Measurements from ENCODE around the gene LPIN3.
"Not testable (repeated sequence)": the region's sequence is repeated elsewhere in the genome, so short reads cannot be mapped to it uniquely, and the experiment has no call there.

The LPIN3 gene, protein sequence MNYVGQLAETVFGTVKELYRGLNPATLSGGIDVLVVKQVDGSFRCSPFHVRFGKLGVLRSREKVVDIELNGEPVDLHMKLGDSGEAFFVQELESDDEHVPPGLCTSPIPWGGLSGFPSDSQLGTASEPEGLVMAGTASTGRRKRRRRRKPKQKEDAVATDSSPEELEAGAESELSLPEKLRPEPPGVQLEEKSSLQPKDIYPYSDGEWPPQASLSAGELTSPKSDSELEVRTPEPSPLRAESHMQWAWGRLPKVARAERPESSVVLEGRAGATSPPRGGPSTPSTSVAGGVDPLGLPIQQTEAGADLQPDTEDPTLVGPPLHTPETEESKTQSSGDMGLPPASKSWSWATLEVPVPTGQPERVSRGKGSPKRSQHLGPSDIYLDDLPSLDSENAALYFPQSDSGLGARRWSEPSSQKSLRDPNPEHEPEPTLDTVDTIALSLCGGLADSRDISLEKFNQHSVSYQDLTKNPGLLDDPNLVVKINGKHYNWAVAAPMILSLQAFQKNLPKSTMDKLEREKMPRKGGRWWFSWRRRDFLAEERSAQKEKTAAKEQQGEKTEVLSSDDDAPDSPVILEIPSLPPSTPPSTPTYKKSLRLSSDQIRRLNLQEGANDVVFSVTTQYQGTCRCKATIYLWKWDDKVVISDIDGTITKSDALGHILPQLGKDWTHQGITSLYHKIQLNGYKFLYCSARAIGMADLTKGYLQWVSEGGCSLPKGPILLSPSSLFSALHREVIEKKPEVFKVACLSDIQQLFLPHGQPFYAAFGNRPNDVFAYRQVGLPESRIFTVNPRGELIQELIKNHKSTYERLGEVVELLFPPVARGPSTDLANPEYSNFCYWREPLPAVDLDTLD

DNA sequence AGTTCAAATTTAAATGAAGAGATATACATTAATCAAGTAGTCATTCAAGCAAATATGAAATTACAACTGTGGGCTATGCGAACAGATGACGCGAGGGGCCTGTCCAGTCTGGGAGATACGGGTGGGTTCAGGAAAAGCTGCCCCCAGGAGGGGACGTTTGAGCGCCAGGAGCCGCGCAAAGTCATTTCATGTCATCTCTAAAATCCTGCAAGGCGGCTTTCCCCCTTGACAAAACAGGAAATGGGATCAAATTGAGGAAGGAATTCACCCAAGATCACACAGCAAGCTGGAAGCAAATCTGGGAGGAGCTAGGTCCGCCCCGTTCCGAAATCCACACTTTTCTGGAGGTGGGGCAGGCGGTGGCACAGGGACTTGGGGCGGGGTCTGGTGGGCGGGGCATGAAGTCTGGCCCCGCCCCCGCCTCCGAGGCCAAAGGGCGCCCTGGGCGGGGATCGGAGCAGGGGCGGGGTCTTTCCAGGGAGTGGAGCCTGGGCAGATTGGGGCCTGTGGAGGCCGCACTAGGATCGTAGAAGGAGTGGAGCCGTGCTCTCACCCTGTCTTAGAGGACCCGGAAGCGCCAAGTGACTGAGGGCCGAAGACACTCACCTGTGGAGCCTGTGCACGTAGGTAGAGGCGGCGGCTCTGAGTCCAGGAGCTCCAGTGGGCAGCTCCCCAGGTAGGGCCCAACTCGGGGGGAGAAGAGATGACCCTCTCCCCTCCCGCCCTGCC lies at the start of gene LPIN3:
LPIN3 (plus strand) TSS at position 495 of the 729 bp plus-strand sequence. CDS start 4,983 bp downstream, outside the sequence.
- Mint-ChIP-seq H3K27me3 (ENCODE audit: low read depth) (peaks cover 6% of the 10 kb centered on the region), H3K4me1 (ENCODE audit: low read depth) (peaks cover 11% of the 10 kb centered on the region), H3K4me3 (peak within 1 kb of the TSS; percentile 80), H3K9me3 (no peaks in the 10 kb centered on the region), H3K27ac (peak within 1 kb of the TSS; percentile 70), H3K36me3 (ENCODE audit: low read depth) (no peaks in the 10 kb centered on the region)

DNA sequence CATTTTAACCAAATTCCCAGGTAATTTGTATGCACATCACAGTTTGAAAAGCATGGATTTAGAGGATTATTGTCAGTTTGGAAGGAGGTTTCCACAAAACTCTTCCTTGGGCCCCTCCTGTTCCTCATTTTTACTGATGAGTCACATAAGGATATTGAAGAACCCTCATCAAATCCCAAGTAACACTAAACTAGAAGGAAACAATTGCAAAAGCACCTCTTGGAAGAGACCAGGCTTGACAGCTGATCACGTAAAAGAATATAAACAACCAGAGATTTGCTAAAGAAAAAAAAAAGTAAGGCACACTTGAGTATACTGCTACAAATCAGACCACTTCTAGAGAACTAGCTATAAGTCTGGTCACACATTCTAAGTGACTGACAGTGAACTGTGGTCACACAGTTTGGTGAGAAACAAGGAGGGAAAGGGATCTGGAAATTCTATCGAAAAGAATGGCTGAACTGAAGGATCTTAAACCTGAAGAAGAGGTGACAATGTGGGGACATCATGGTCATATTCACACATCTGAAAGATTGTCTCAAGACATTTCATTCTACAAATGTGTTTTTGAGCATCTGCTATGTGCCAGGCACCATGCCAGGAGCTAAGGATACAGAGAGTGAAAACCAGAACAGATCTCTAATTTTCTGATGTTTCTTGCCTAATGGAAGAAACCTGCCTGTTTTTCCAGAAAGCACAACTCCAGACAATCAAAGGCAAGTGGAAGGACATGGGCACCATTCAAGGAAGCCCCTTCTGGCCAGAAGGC lies 47.2 kb upstream of the LPIN3 start:
- no peaks in the 10 kb centered on the region for H3K9me3 Mint-ChIP-seq
- peaks cover 9% of the 10 kb centered on the region for H3K27me3 Mint-ChIP-seq (ENCODE audit: low read depth)
- H3K36me3 Mint-ChIP-seq (ENCODE audit: low read depth) = no peaks in the 10 kb centered on the region
- H3K4me3 Mint-ChIP-seq = no peak overlapping the region
- H3K27ac Mint-ChIP-seq = no peak overlapping the region
- no peaks in the 10 kb centered on the region for H3K4me1 Mint-ChIP-seq (ENCODE audit: low read depth)

DNA sequence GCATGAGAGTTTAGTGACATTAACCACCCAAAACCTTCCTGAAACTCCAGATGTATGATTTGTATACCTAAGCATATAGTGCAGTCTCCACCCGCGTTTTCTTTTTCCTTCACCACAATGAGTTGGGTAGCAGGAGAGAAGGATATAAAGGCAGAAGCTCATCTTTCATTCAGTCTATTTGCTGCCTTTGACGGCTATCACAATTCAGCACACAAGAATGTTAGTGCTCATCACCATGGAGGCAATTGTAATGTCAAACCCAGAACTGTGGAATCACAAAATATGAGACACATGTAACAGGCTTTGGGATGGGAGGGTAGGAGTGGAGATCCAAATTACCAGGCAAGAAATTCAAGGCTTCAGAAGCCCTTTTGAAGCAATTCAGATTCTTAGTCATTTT lies 40.7 kb upstream of the LPIN3 start:
- H3K27me3 Mint-ChIP-seq (ENCODE audit: low read depth) = no peaks in the 10 kb centered on the region
- no peaks in the 10 kb centered on the region for H3K9me3 Mint-ChIP-seq

DNA sequence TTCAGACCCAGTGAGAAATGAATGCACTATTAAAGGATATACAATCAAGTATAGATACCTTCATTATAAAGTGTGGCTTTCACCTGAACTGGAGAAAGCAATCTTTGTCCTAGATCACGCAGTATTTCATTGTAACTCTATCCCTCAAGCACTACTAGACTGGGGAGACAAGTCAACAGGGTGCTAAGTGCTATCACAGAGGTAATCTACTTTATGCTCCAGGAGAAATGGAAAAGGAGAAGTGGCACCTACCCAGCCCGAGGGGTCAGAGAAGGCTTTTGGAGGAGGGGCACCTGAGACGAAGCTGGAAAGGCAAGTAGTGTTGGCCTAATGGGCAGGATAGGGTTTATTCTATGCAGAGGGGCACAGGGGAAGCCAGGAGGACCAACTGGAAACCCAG lies 40.2 kb upstream of the LPIN3 start:
- Mint-ChIP-seq H3K4me1 (ENCODE audit: low read depth) (no peaks in the 10 kb centered on the region), H3K36me3 (ENCODE audit: low read depth) (no peaks in the 10 kb centered on the region), H3K27ac (no peak overlapping the region)

More for the DNA sequence above, 40.7 kb upstream of the LPIN3 start:
- H3K4me3 Mint-ChIP-seq = no peak overlapping the region
- H3K36me3 Mint-ChIP-seq (ENCODE audit: low read depth) = no peaks in the 10 kb centered on the region
- H3K4me1 Mint-ChIP-seq (ENCODE audit: low read depth) = no peaks in the 10 kb centered on the region
- no peak overlapping the region for H3K27ac Mint-ChIP-seq

DNA sequence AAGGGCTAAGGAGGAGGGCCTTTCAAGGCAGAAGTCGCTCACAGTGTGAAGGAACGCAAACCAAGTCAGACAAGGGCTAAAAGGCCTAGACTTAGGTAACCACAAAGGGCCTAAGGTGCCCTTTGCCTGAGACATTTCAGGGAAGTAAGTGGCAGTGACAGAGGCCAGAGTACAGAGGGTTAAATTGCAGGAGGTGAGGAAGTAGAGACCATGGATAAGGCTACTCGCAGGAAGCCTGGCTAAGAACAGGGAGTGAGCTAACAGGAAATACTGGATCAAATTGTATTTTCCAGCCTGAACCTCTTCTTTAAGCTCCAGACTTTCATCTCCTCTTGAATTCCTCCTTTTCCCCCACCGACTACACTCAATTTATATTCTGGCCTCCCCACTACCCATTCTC lies 39.7 kb upstream of the LPIN3 start:
- Mint-ChIP-seq H3K9me3 (no peaks in the 10 kb centered on the region), H3K27ac (no peak overlapping the region), H3K36me3 (ENCODE audit: low read depth) (no peaks in the 10 kb centered on the region), H3K4me1 (ENCODE audit: low read depth) (no peaks in the 10 kb centered on the region), H3K4me3 (no peak overlapping the region), H3K27me3 (ENCODE audit: low read depth) (no peaks in the 10 kb centered on the region)

More for the DNA sequence above, 40.2 kb upstream of the LPIN3 start:
- Mint-ChIP-seq H3K9me3 (no peaks in the 10 kb centered on the region), H3K27me3 (ENCODE audit: low read depth) (no peaks in the 10 kb centered on the region), H3K4me3 (no peak overlapping the region)

DNA sequence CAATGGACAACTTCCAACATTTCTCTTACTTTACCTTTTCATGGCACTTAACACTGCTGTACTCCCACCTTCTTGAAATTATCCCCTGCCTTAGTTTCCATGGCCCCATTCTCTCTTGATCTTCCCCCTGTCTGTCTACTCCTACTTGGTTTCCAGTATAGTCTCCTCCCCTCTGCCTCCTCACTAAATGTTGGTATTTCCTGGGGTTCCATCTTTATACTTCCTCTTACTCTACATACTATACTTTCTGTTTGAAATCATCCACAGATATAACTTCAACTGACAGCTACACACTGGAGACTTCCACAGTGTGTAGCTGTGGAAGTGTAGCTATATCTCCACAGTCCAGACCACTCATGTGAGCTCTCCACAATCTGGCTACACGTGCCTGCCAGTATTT lies 36.6 kb upstream of the LPIN3 start:
- Mint-ChIP-seq H3K27ac (no peak overlapping the region), H3K4me3 (no peak overlapping the region), H3K4me1 (ENCODE audit: low read depth) (no peaks in the 10 kb centered on the region), H3K9me3 (no peaks in the 10 kb centered on the region), H3K27me3 (ENCODE audit: low read depth) (no peaks in the 10 kb centered on the region), H3K36me3 (ENCODE audit: low read depth) (no peaks in the 10 kb centered on the region)

DNA sequence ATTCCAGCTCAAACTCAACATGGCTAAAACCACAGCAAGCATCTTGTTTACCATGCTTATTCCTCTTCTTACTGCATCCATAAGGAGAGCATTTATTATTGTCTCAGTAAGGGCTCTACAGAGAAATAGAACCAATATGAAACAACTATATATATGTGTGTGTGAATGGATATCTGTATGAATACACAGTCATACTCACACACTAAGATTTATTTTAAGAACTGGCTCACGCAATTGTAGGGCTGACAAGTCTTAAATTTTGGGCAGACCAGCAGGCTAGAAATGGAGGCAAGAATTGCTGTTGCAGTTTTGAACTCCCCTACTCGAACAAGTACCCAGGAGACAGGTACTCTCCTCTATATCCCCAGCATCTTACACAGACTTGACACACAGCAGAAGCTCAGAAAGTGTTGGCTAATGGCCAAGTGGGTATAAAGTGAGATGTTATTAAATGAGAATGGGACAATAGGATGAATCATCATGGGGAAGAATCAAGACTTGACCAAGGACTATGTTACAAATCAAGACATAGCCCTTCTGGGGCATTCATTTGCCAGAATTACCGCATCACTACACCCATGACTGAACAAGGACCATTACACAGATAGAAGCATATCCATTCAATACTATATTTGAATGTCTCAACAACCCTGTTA lies 36.1 kb upstream of the LPIN3 start:
- no peak overlapping the region for H3K4me3 Mint-ChIP-seq
- no peaks in the 10 kb centered on the region for H3K9me3 Mint-ChIP-seq
- no peaks in the 10 kb centered on the region for H3K4me1 Mint-ChIP-seq (ENCODE audit: low read depth)
- H3K27me3 Mint-ChIP-seq (ENCODE audit: low read depth) = no peaks in the 10 kb centered on the region
- no peaks in the 10 kb centered on the region for H3K36me3 Mint-ChIP-seq (ENCODE audit: low read depth)
- H3K27ac Mint-ChIP-seq = no peak overlapping the region

DNA sequence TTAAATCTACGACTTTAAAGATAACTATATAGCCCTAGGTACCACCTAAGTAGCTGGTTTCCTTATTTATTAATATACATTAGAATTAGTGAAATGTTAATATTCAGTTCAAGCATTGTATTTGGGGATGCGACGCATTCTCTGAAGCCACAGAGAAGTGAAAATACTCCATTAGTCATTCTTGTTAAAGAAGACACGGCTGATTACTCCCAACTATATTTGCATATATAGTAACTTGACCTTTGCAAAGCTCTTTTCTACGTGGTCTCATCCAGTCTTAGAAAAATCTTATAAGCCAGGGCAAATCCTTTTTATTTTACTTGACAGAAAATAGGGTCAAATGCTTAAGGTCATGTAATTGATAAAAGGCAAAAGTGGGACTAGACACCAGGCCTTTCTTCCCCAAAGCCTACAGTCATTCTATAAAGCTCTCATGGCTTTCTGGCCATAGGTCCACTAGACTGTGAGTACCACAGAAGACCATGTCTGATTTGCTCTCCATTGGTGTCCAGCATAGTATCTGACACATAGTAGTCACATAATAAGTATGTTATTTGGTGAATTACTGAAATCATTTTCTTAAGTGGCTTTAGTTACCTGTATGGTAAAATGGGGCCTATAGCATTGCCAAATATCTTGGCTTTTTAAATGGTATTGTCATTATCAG lies 34.4 kb upstream of the LPIN3 start:
- Mint-ChIP-seq H3K4me1 (ENCODE audit: low read depth) (no peaks in the 10 kb centered on the region), H3K27me3 (ENCODE audit: low read depth) (peaks cover 5% of the 10 kb centered on the region), H3K27ac (no peak overlapping the region), H3K9me3 (no peaks in the 10 kb centered on the region), H3K4me3 (no peak overlapping the region), H3K36me3 (ENCODE audit: low read depth) (no peaks in the 10 kb centered on the region)

DNA sequence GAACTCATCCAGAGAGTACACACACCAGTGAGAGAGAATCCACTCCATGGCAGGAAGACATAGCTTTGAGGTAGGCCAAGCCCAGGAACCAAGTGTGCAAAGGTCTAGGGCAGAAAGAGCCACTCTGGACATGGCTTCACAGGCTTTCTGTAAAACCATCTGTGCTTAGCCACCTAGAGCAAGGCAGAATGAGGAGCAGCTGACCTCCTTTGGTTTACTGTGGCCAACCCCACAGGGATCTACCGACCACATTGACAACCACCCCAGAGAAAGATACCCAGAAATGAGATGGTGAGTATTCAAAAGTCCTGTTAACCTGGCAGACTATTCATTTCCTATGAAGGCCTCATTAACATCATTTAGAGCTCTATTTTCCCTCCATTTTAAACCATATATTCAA lies 33.6 kb upstream of the LPIN3 start:
- Mint-ChIP-seq H3K27ac (no peak overlapping the region), H3K4me1 (ENCODE audit: low read depth) (no peaks in the 10 kb centered on the region), H3K9me3 (no peaks in the 10 kb centered on the region), H3K36me3 (ENCODE audit: low read depth) (peaks cover 1% of the 10 kb centered on the region), H3K27me3 (ENCODE audit: low read depth) (peaks cover 5% of the 10 kb centered on the region), H3K4me3 (no peak overlapping the region)

DNA sequence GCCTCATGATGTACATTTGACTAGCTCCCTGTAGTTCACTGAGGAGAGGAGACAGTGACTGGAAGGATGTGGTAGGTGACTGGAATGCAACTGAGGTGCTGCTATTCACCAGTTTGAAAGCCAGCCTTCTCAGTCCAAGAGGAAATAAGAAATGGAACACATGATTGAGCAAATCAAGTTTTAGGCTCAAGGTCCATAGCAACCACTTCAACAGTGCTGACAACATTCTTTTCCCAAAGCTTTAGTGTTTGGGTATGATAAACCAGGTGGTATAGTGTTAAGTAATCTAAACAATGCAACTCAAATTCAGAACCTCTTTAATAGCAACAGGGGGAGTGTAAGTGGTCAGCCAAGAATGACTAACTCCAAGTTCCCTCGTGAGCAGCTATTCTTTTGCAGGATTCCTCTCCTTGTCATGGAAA lies 32.3 kb upstream of the LPIN3 start:
- Mint-ChIP-seq H3K4me3 (no peak overlapping the region), H3K9me3 (no peaks in the 10 kb centered on the region), H3K36me3 (ENCODE audit: low read depth) (peaks cover 1% of the 10 kb centered on the region), H3K27me3 (ENCODE audit: low read depth) (peaks cover 5% of the 10 kb centered on the region), H3K27ac (no peak overlapping the region), H3K4me1 (ENCODE audit: low read depth) (no peaks in the 10 kb centered on the region)

DNA sequence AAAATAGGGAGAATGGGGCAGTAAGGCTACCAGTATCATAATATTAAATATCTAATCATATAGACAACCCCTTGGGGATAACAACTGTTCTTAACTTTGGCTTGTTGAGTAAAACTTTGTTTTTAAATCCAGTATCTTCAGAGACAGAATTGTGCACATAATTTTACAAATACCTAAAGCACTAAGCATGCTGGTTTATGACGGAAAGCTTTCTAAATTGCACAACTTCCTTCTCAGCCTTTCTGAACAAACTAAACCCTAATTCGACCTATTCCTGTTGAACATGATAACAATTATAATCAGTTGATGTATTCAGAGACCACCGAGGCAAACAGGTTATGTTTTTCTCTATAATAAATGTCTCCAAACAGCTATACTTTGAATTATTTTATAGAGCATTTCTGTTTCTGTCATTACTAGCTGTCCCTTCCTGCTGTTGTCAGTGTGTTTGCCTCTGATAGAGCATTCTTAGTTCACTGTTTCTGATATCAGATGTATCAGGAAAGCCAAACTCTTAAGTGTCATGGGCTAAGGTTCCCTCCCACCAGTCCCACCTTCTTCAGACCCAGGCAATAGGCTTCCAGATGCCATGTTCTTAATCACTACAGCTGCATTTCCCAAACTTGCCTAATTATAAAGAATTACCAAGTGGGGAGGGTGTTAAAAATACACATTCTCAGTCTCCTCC lies 31.8 kb upstream of the LPIN3 start:
- no peak overlapping the region for H3K4me3 Mint-ChIP-seq
- peaks cover 5% of the 10 kb centered on the region for H3K27me3 Mint-ChIP-seq (ENCODE audit: low read depth)
- no peaks in the 10 kb centered on the region for H3K4me1 Mint-ChIP-seq (ENCODE audit: low read depth)
- H3K9me3 Mint-ChIP-seq = no peaks in the 10 kb centered on the region
- H3K36me3 Mint-ChIP-seq (ENCODE audit: low read depth) = peaks cover 1% of the 10 kb centered on the region
- H3K27ac Mint-ChIP-seq = no peak overlapping the region

DNA sequence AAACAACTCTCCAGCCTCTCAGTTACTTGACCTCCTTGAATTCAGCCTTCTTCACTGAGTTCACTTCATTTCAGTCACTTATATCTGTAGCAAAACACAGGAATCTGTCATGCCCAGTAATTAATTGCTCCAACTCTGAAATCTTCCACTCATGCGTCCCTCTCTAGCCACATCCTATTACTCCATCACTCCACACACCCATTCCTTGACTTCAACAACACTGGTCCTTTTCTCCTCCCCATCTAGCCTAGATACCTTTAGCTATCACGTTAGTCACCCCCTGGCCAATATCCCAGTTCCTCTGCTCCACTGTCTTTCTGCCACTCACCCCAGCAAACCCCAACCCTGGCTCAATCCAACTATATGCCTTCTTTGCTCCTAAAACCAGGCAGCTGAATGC lies 30.8 kb upstream of the LPIN3 start:
- H3K27ac Mint-ChIP-seq = no peak overlapping the region
- no peaks in the 10 kb centered on the region for H3K9me3 Mint-ChIP-seq
- H3K27me3 Mint-ChIP-seq (ENCODE audit: low read depth) = peaks cover 5% of the 10 kb centered on the region
- no peaks in the 10 kb centered on the region for H3K4me1 Mint-ChIP-seq (ENCODE audit: low read depth)
- peaks cover 1% of the 10 kb centered on the region for H3K36me3 Mint-ChIP-seq (ENCODE audit: low read depth)
- H3K4me3 Mint-ChIP-seq = no peak overlapping the region

DNA sequence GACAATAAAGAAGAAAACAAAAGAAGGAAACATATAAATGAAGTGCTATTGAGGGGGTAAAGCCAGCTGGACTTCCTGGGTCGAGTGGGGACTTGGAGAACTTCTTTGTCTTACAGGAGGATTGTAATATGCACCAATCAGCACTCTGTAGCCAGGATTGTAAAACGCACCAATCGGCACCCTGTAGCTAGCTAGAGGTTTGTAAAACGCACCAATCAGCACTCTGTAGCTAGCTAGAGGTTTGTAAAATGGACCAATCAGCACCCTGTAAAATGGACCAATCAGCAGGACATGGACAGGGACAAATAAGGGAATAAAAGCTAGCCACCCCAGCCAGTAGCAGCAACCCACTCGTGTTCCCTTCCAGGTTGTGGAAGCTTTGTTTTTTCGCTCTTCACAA lies 28.6 kb upstream of the LPIN3 start:
- H3K4me3 Mint-ChIP-seq; H3K27ac Mint-ChIP-seq; H3K9me3 Mint-ChIP-seq; H3K27me3 Mint-ChIP-seq (ENCODE audit: low read depth); H3K36me3 Mint-ChIP-seq (ENCODE audit: low read depth): not testable (repeated sequence)
- peaks cover 15% of the 10 kb centered on the region for H3K4me1 Mint-ChIP-seq (ENCODE audit: low read depth)
